Mammary epithelial cell (primary cell): ENCODE data around the gene HAND2.

ENCODE experiments used
- CTCF ChIP-seq, 2 donors: IDR thresholded peaks in 1 of 2; conservative IDR thresholded peaks in 1 of 2; 2 replicates each; pipeline ENCODE4 v1.5.1; 2011 to 2012; ENCODE audit warnings: inconsistent platforms in 2 of 2, low read length in 2 of 2, mild to moderate bottlenecking in 2 of 2, control low read depth in 1 of 2, low read depth in 1 of 2; ENCODE audit not compliant: insufficient read depth in 1 of 2; ENCODE audit errors: extremely low read depth in 1 of 2
- EZH2 ChIP-seq: IDR thresholded peaks from 2 replicates; pipeline ENCODE4 v1.6.1; 2012; ENCODE audit warnings: low read length, inconsistent platforms, borderline replicate concordance

GRCh38 chr4:173489514-173489913, 40.5 kb downstream of the HAND2 start:
- TF ChIP-seq EZH2 (no peak), CTCF (conservative IDR thresholded peaks at IDR 0.05 in 1 of 2, IDR thresholded peaks at IDR 0.05 in 1 of 2; ENCODE audit: extremely low read depth in 1 of 2, insufficient read depth in 1 of 2, low read depth in 1 of 2, low read length in 2 of 2) (no peak)
